IMR-90 (cell line): ENCODE results near the gene ANOS1. TPM values are rescaled to one million over a fixed set of nuclear protein-coding genes. Genes with fewer than 3 reads are reported as not detected.

Source experiments
- ATAC-seq: fragments of 200-7000 bp; cut with Tn5 transposase; 2 replicates; pipeline ENCODE4 v1.9.1; 2020; ENCODE audit warnings: low read depth, mild to moderate bottlenecking, moderate library complexity
- BruUV-seq: library from RNA; stranded (reverse); fragments of 400-500 nt; replicated peaks from 2 replicates; lab custom pipeline; 2021; lab: Mats Ljungman, UMichigan
- CTCF ChIA-PET: fragments of 300-600 bp; formaldehyde crosslinking; extraction: SDS; loops from one replicate; lab custom pipeline; 2021; ENCODE audit warnings: antibody characterized with exemption; lab: Yijun Ruan, JAX
- POLR2A ChIA-PET: fragments of 300-600 bp; sonication (Branson Sonifier 250); formaldehyde crosslinking; loops from one replicate; lab custom pipeline; 2022; ENCODE audit warnings: antibody characterized with exemption; ENCODE audit not compliant: unreplicated experiment; lab: Charles Lee
- DNase-seq: peaks from one replicate; pipeline ENCODE4 v3.0.0; 2013
- H2AFZ ChIP-seq: replicated peaks from 2 replicates; pipeline ENCODE3; 2013; ENCODE audit warnings: low read length, mild to moderate bottlenecking; ENCODE audit not compliant: poor library complexity
- H2AK5ac ChIP-seq: 2 replicates; pipeline ENCODE4 v1.6.1; 2013; ENCODE audit warnings: low read depth, low read length, inconsistent platforms
- H2AK9ac ChIP-seq: replicated peaks from 2 replicates; pipeline ENCODE3; 2013; ENCODE audit warnings: mild to moderate bottlenecking, low read depth, low read length, moderate library complexity; ENCODE audit not compliant: poor library complexity
- H2BK120ac ChIP-seq: 2 replicates; pipeline ENCODE4 v1.6.1; 2013; ENCODE audit warnings: low read depth, low read length, inconsistent platforms
- H2BK15ac ChIP-seq: 3 replicates; pipeline ENCODE4 v1.6.1; 2013; ENCODE audit warnings: low read depth, low read length, inconsistent platforms
- H2BK20ac ChIP-seq: 2 replicates; pipeline ENCODE4 v1.6.1; 2013; ENCODE audit warnings: low read depth, mild to moderate bottlenecking, inconsistent platforms, low read length, moderate library complexity
- H2BK5ac ChIP-seq: 2 replicates; pipeline ENCODE4 v1.6.1; 2013; ENCODE audit warnings: mild to moderate bottlenecking, low read depth, low read length, inconsistent platforms; ENCODE audit not compliant: poor library complexity, severe bottlenecking
- H3K14ac ChIP-seq: replicated peaks from 2 replicates; pipeline ENCODE4 v1.6.1; 2013; ENCODE audit warnings: low read depth, low read length, inconsistent platforms
- H3K18ac ChIP-seq: 2 replicates; pipeline ENCODE4 v1.6.1; 2013; ENCODE audit warnings: low read depth, low read length, control low read depth
- H3K23ac ChIP-seq: 2 replicates; pipeline ENCODE4 v1.6.1; 2013; ENCODE audit warnings: low read depth, low read length, inconsistent platforms
- H3K27ac ChIP-seq: 2 replicates; pipeline ENCODE4 v1.5.1; 2013; ENCODE audit warnings: mild to moderate bottlenecking, control low read depth, low read length; ENCODE audit not compliant: insufficient read depth
- H3K27me3 ChIP-seq: 2 replicates; pipeline ENCODE4 v1.6.1; 2013; ENCODE audit warnings: low read length; ENCODE audit not compliant: control insufficient read depth, insufficient read depth
- H3K36me3 ChIP-seq: 2 replicates; pipeline ENCODE4 v1.6.1; 2013; ENCODE audit warnings: low read length, mixed read lengths; ENCODE audit not compliant: control insufficient read depth, insufficient read depth
- H3K4ac ChIP-seq: 2 replicates; pipeline ENCODE4 v1.6.1; 2013; ENCODE audit warnings: low read depth, low read length, inconsistent platforms
- H3K4me1 ChIP-seq: 2 replicates; pipeline ENCODE4 v1.6.1; 2013; ENCODE audit warnings: low read length, mixed read lengths; ENCODE audit not compliant: control insufficient read depth, insufficient read depth
- H3K4me2 ChIP-seq: 2 replicates; pipeline ENCODE4 v1.6.1; 2013; ENCODE audit warnings: low read depth, mild to moderate bottlenecking, control low read depth, low read length, moderate library complexity
- H3K4me3 ChIP-seq: 2 replicates; pipeline ENCODE4 v1.5.1; 2013; ENCODE audit warnings: low read depth, mild to moderate bottlenecking, control low read depth, low read length, moderate library complexity; ENCODE audit not compliant: insufficient read depth
- H3K56ac ChIP-seq: 2 replicates; pipeline ENCODE4 v1.6.1; 2013; ENCODE audit warnings: low read length, inconsistent platforms; ENCODE audit not compliant: insufficient read depth; ENCODE audit errors: extremely low read depth
- H3K79me1 ChIP-seq, 2 experiments: 2 replicates each; pipeline ENCODE4 v1.6.1; 2013; ENCODE audit warnings: low read length in 2 of 2, inconsistent platforms in 1 of 2, low read depth in 1 of 2
- H3K9ac ChIP-seq: 2 replicates; pipeline ENCODE4 v1.6.1; 2013; ENCODE audit warnings: low read depth, low read length, control low read depth
- H3K9me1 ChIP-seq: 2 replicates; pipeline ENCODE4 v1.6.1; 2013; ENCODE audit warnings: low read length, inconsistent platforms; ENCODE audit not compliant: insufficient read depth
- H3K9me3 ChIP-seq: 2 replicates; pipeline ENCODE4 v1.6.1; 2013; ENCODE audit warnings: low read length; ENCODE audit not compliant: control insufficient read depth, insufficient read depth
- H4K20me1 ChIP-seq: 2 replicates; pipeline ENCODE4 v1.6.1; 2013; ENCODE audit warnings: low read length, inconsistent platforms; ENCODE audit not compliant: insufficient read depth
- H4K5ac ChIP-seq: 2 replicates; pipeline ENCODE4 v1.6.1; 2013; ENCODE audit warnings: mild to moderate bottlenecking, low read depth, low read length, control low read depth
- H4K8ac ChIP-seq, 2 experiments: 2 replicates each; pipeline ENCODE4 v1.6.1; 2013; ENCODE audit warnings: low read depth in 2 of 2, low read length in 2 of 2, control low read depth in 1 of 2, inconsistent platforms in 1 of 2
- H4K91ac ChIP-seq: 2 replicates; pipeline ENCODE4 v1.6.1; 2013; ENCODE audit warnings: low read depth, low read length, inconsistent platforms; ENCODE audit not compliant: insufficient read depth
- BHLHE40 ChIP-seq: fragments of 150-350 bp; IDR thresholded peaks from 2 replicates; pipeline ENCODE4 v1.6.1; 2016; ENCODE audit warnings: mild to moderate bottlenecking, low read depth, low read length
- CEBPB ChIP-seq: IDR thresholded peaks from 2 replicates; pipeline ENCODE4 v1.6.1; 2012; ENCODE audit warnings: low read depth, low read length, improper control_type of control experiment
- FOS ChIP-seq: fragments of 150-350 bp; IDR thresholded peaks from 2 replicates; pipeline ENCODE4 v1.6.1; 2016; ENCODE audit warnings: low read depth, low read length
- MAFK ChIP-seq: IDR thresholded peaks from 2 replicates; pipeline ENCODE4 v1.6.1; 2012; ENCODE audit warnings: low read depth, low read length, improper control_type of control experiment
- MAZ ChIP-seq: IDR thresholded peaks from 2 replicates; pipeline ENCODE4 v1.6.1; 2012; ENCODE audit warnings: low read depth, mild to moderate bottlenecking, low read length, improper control_type of control experiment, moderate library complexity, borderline replicate concordance
- MXI1 ChIP-seq: IDR thresholded peaks from 2 replicates; pipeline ENCODE4 v1.6.1; 2012; ENCODE audit warnings: low read depth, mild to moderate bottlenecking, low read length, moderate library complexity, borderline replicate concordance
- POLR2A ChIP-seq: IDR thresholded peaks from 2 replicates; pipeline ENCODE4 v1.6.1; 2012; ENCODE audit warnings: mild to moderate bottlenecking, low read depth, low read length
- RAD21 ChIP-seq: IDR thresholded peaks from 2 replicates; pipeline ENCODE4 v1.6.1; 2012; ENCODE audit warnings: low read length, improper control_type of control experiment
- RCOR1 ChIP-seq: IDR thresholded peaks from 2 replicates; pipeline ENCODE4 v1.6.1; 2012; ENCODE audit warnings: mild to moderate bottlenecking, low read length, improper control_type of control experiment; ENCODE audit not compliant: insufficient replicate concordance
- RFX5 ChIP-seq: IDR thresholded peaks from 2 replicates; pipeline ENCODE4 v1.8.0; 2012; ENCODE audit warnings: low read depth, mild to moderate bottlenecking, low read length, moderate library complexity
- WGBS, 2 experiments: methylation state at CpG; one replicate each; pipeline versions ENCODE4 v1.1.5 to v1.1.7; 2013; ENCODE audit warnings: missing lambda C conversion rate in 2 of 2; ENCODE audit not compliant: insufficient read length in 1 of 2; ENCODE audit errors: extremely low coverage in 2 of 2; 5-methylcytosine and 5-hydroxymethylcytosine counted together
- dilution Hi-C: fragments of 300-500 bp; cut with HindIII; formaldehyde crosslinking; loops from one replicate; pipeline ENCODE4 v1.14.3; 2018; ENCODE audit warnings: low sequenced_read_pairs; ENCODE audit not compliant: unreplicated experiment
- in situ Hi-C: fragments of 300-500 bp; cut with MboI; formaldehyde crosslinking; loops from 3 replicates; pipeline ENCODE4 v1.14.3; 2019; ENCODE audit warnings: low sequenced_read_pairs, inconsistent platforms, mixed read lengths
- intact Hi-C: fragments of 100-400 bp; cut with micrococcal nuclease; formaldehyde crosslinking; loops from 2 replicates; pipeline ENCODE4 v1.10.0; 2022
- polyA plus RNA-seq, 3 experiments: library from polyadenylated mRNA; depleted of rRNA; stranded (reverse); fragments of >200 nt; gene quantifications; 2 replicates each; pipeline ENCODE4 v1.2.3, GENCODE V29; 2012; ENCODE audit warnings: low replicate concordance in 1 of 3
- total RNA-seq: library from RNA; depleted of rRNA; stranded (reverse); fragments of >200 nt; gene quantifications from 2 replicates; pipeline ENCODE4 v1.2.3, GENCODE V29; 2012
- TF ChIP-seq, protein P1 (sequence below): conservative IDR thresholded peaks from 2 replicates; pipeline ENCODE4 v1.5.1; 2012; ENCODE audit warnings: mild to moderate bottlenecking, low read depth, low read length, improper control_type of control experiment
- TF ChIP-seq, protein P2 (sequence below): fragments of 150-350 bp; IDR thresholded peaks from 2 replicates; pipeline ENCODE4 v1.6.1; 2016; ENCODE audit warnings: low read depth, mild to moderate bottlenecking, low read length, moderate library complexity, borderline replicate concordance

ANOS1 gene
- total and polyA plus RNA-seq, 2 of the 4 experiments (the other 2 are of a cell fraction) = under 0.01 to 0.17 TPM

DNA sequence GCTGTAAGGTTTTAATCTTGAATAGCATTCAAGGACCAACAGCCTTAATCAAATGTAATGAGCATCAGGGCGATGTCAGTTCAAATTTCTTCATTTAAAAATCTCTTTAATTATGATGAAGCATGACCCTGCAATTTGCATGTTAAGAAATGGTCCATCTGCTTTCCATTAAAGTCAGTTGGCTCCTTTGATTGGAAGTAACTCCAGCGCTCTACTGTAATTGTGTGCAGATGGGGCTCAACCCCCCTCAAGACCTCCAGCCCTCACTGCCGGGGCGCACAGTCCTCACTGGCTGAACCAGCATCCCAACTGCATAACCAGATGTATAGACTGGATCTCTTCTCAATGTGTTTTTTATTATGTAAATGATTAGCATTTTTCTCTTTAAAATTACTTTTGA is 140.4 kb downstream of the ANOS1 start:
- in situ Hi-C loops (no loop called here), intact Hi-C loops (no loop called here), dilution Hi-C loops (no loop called here)
- Histone ChIP-seq H3K9me1 (no peaks in the 10 kb centered on the region), H3K27me3 (no peaks in the 10 kb centered on the region), H3K18ac (no peak overlapping the region), H3K4me1 (no peaks in the 10 kb centered on the region), H2BK5ac (no peak overlapping the region), H4K5ac (no peak overlapping the region), H2AFZ (no peak overlapping the region), H3K4ac (no peak overlapping the region), H2BK15ac (no peak overlapping the region), H2BK20ac (no peak overlapping the region), H4K91ac (no peak overlapping the region), H3K9me3 (peaks cover 2% of the 10 kb centered on the region; the same call in 1 of the 2 replicates), H3K23ac (no peak overlapping the region), H3K79me1 (no peaks in the 10 kb centered on the region), H2AK9ac (no peak overlapping the region), H3K4me3 (no peak overlapping the region), H3K56ac (no peak overlapping the region), H3K36me3 (no peaks in the 10 kb centered on the region), H4K20me1 (no peaks in the 10 kb centered on the region), H4K8ac (no peak overlapping the region), H3K4me2 (no peak overlapping the region), H3K27ac (no peak overlapping the region), H2BK120ac (no peak overlapping the region), H2AK5ac (no peak overlapping the region), H3K14ac (no peak overlapping the region), H3K9ac (no peak overlapping the region)
- BruUV-seq = no TSS peak
- ChIA-PET POLR2A (no interaction called here), CTCF (no interaction called here)
- no peak for TF ChIP-seq MAZ
- TF ChIP-seq CEBPB = no peak
- no peak for TF ChIP-seq BHLHE40
- TF ChIP-seq POLR2A = no peak
- TF ChIP-seq MXI1 = no peak
- TF ChIP-seq RFX5 = no peak
- TF ChIP-seq RAD21 = no peak
- no peak for TF ChIP-seq RCOR1
- no peak for TF ChIP-seq MAFK
- TF ChIP-seq, protein P1, sequence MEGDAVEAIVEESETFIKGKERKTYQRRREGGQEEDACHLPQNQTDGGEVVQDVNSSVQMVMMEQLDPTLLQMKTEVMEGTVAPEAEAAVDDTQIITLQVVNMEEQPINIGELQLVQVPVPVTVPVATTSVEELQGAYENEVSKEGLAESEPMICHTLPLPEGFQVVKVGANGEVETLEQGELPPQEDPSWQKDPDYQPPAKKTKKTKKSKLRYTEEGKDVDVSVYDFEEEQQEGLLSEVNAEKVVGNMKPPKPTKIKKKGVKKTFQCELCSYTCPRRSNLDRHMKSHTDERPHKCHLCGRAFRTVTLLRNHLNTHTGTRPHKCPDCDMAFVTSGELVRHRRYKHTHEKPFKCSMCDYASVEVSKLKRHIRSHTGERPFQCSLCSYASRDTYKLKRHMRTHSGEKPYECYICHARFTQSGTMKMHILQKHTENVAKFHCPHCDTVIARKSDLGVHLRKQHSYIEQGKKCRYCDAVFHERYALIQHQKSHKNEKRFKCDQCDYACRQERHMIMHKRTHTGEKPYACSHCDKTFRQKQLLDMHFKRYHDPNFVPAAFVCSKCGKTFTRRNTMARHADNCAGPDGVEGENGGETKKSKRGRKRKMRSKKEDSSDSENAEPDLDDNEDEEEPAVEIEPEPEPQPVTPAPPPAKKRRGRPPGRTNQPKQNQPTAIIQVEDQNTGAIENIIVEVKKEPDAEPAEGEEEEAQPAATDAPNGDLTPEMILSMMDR = no peak
- no peak for TF ChIP-seq FOS
- TF ChIP-seq, protein P2, sequence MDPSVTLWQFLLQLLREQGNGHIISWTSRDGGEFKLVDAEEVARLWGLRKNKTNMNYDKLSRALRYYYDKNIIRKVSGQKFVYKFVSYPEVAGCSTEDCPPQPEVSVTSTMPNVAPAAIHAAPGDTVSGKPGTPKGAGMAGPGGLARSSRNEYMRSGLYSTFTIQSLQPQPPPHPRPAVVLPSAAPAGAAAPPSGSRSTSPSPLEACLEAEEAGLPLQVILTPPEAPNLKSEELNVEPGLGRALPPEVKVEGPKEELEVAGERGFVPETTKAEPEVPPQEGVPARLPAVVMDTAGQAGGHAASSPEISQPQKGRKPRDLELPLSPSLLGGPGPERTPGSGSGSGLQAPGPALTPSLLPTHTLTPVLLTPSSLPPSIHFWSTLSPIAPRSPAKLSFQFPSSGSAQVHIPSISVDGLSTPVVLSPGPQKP = no peak
- WGBS, 2 experiments = no CpG with 5 or more reads among the region's 4 CpGs
- DNase-seq = no peak
- no peak for ATAC-seq
